Measurements from ENCODE around the gene GPR107. TPM values are rescaled to one million over a fixed set of nuclear protein-coding genes. Genes with fewer than 3 reads are reported as not detected.

GPR107 gene
- total RNA-seq, 1 experiment from 2014 or later, result 33.2 TPM

GRCh38 chr9:130165579-130165978, 111.9 kb downstream of the GPR107 start:
- Mint-ChIP-seq H3K4me3 (no peak overlapping the region), H3K27me3 (ENCODE audit: low read depth) (peaks cover under 1% of the 10 kb centered on the region; the same call in 1 of the 2 replicates), H3K4me1 (0 out of 2 replicates have a peak, but pooled peaks cover 4% of the 10 kb centered on the region), H3K27ac (no peak overlapping the region), H3K36me3 (no peaks in the 10 kb centered on the region), H3K9me3 (no peaks in the 10 kb centered on the region)
- TF ChIP-seq RELA (CRISPR knock-in tag; IDR thresholded peaks at IDR 0.05; ENCODE audit: borderline replicate concordance) (no peak), JAZF1 (CRISPR knock-in tag; IDR thresholded peaks at IDR 0.05) (no peak), ZNF121 (CRISPR knock-in tag; IDR thresholded peaks at IDR 0.05) (peak; percentile 62; the same call in 1 of the 2 replicates), RORB (CRISPR knock-in tag; IDR thresholded peaks at IDR 0.05) (no peak)
- TF ChIP-seq, protein P1, sequence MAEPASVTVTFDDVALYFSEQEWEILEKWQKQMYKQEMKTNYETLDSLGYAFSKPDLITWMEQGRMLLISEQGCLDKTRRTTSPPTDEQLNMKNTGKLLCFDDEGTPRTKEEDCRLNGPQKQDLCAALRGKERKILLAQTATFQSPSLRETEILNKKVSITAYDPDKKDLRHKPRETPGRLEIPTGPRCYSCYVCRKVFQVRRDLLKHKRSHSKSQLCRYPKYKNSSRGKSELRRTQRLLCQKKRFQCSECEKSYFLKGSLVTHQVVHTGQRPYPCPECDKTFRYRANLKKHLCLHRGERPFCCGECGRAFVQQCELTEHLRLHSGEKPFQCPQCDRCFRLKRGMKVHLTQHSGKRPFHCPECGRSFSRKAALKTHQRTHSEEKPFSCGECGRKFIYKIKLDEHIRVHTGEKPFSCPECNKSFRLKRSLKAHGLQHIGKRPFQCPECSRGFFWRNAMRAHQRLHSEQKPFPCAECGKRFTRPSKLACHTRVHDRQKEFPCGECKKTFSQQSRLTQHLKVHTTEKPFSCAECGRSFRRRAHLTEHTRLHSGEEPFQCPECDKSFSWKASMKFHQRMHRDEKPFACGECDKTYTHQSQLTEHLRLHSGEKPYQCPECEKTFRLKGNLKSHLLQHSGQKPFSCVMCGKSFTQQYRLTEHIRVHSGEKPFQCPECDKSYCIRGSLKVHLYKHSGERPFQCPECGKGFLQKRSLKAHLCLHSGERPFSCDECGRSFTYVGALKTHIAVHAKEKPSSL (CRISPR knock-in tag; conservative IDR thresholded peaks at IDR 0.05), result no peak
- TF ChIP-seq, protein P2, sequence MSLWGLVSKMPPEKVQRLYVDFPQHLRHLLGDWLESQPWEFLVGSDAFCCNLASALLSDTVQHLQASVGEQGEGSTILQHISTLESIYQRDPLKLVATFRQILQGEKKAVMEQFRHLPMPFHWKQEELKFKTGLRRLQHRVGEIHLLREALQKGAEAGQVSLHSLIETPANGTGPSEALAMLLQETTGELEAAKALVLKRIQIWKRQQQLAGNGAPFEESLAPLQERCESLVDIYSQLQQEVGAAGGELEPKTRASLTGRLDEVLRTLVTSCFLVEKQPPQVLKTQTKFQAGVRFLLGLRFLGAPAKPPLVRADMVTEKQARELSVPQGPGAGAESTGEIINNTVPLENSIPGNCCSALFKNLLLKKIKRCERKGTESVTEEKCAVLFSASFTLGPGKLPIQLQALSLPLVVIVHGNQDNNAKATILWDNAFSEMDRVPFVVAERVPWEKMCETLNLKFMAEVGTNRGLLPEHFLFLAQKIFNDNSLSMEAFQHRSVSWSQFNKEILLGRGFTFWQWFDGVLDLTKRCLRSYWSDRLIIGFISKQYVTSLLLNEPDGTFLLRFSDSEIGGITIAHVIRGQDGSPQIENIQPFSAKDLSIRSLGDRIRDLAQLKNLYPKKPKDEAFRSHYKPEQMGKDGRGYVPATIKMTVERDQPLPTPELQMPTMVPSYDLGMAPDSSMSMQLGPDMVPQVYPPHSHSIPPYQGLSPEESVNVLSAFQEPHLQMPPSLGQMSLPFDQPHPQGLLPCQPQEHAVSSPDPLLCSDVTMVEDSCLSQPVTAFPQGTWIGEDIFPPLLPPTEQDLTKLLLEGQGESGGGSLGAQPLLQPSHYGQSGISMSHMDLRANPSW (CRISPR knock-in tag; conservative IDR thresholded peaks at IDR 0.05; ENCODE audit: low read depth), result no peak
- ATAC-seq, result no peak
- POLR2A ChIA-PET, result no interaction called here
- no peak for DNase-seq (ENCODE audit: low spot score)
- CTCF ChIA-PET, result no interaction called here

DNA sequence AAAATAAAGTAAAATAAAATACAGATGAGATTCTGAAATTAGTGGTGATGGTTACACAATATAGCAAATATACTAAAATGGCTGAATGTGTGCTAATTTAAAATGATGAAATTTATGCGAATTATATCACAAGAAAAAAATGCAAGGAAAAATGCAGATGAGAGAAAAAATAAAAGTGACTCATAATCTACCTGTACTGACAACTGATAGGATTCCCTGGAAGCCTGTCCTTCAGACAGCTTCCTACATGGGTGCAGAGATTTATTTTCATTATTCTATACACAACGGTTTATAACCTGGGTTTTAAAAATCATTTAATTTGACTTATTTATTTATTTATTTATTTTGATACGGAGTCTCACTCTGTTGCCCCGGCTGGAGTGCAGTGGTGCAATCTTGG, 112.7 kb downstream of the GPR107 start:
- no peak overlapping the region for H3K4me3 Mint-ChIP-seq
- ChIA-PET POLR2A (no interaction called here), CTCF (no interaction called here)
- no peaks in the 10 kb centered on the region for H3K9me3 Mint-ChIP-seq
- TF ChIP-seq ZNF396 (CRISPR knock-in tag; IDR thresholded peaks at IDR 0.05; ENCODE audit: borderline replicate concordance), result no peak
- TF ChIP-seq OVOL2 (CRISPR knock-in tag; IDR thresholded peaks at IDR 0.05; ENCODE audit: borderline replicate concordance), result no peak
- ATAC-seq (no peak), DNase-seq (ENCODE audit: low spot score) (no peak)
- H3K4me1 Mint-ChIP-seq, result peaks cover 7% of the 10 kb centered on the region
- no peaks in the 10 kb centered on the region for H3K36me3 Mint-ChIP-seq
- peaks cover 8% of the 10 kb centered on the region for H3K27me3 Mint-ChIP-seq (ENCODE audit: low read depth)
- no peak overlapping the region for H3K27ac Mint-ChIP-seq

DNA sequence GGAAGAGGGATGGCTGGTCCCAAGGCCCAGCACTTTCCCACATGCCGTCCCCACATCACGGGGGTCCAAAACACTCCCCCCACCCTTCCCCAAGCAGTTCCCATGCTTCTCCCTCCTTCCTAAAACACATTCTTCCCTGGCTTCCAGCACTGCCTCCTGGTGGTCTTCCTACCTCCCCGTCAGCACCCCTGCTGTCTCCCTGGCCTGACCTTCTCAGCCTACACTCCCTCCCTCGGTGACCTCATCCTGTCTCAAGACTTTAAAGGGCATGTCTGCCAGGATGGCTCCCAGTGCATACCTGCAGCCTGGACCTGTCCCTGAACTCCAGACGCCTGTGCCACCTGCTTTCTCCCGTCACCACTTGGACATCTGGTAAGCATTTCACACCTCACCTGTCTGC, 114.2 kb downstream of the GPR107 start:
- peaks cover 7% of the 10 kb centered on the region for H3K4me1 Mint-ChIP-seq
- no peaks in the 10 kb centered on the region for H3K9me3 Mint-ChIP-seq
- peaks cover 9% of the 10 kb centered on the region for H3K27me3 Mint-ChIP-seq (ENCODE audit: low read depth)
- H3K36me3 Mint-ChIP-seq, result no peaks in the 10 kb centered on the region
- DNase-seq (ENCODE audit: low spot score), result no peak
- ATAC-seq, result peak; percentile 29
- ChIA-PET POLR2A (no interaction called here), CTCF (interaction anchor here (1.0 to 1.1 kb wide), 2 partner anchors 43 to 72 kb away, joined by 3 read pairs; no protein-coding TSS in a partner anchor)
- H3K4me3 Mint-ChIP-seq, result no peak overlapping the region
- H3K27ac Mint-ChIP-seq, result no peak overlapping the region
- TF ChIP-seq MXD4 (CRISPR knock-in tag; IDR thresholded peaks at IDR 0.05; ENCODE audit: borderline replicate concordance), result no peak
- peak; percentile 56; the same call in 1 of the 2 replicates for TF ChIP-seq ZNF423 (CRISPR knock-in tag; IDR thresholded peaks at IDR 0.05)

- H3K36me3 Mint-ChIP-seq, result no peaks in the 10 kb centered on the region
- peak overlapping the region; percentile 66 for H3K4me3 Mint-ChIP-seq
- peak; percentile 31 for ATAC-seq
- TF ChIP-seq ETV6 (CRISPR knock-in tag; IDR thresholded peaks at IDR 0.05) (0 out of 2 replicates have a peak, but pooled peaks have one; percentile 64), OVOL2 (CRISPR knock-in tag; IDR thresholded peaks at IDR 0.05; ENCODE audit: borderline replicate concordance) (no peak), NFYB (CRISPR knock-in tag; conservative IDR thresholded peaks at IDR 0.05; ENCODE audit: low read depth) (no peak)
- TF ChIP-seq, protein P3, sequence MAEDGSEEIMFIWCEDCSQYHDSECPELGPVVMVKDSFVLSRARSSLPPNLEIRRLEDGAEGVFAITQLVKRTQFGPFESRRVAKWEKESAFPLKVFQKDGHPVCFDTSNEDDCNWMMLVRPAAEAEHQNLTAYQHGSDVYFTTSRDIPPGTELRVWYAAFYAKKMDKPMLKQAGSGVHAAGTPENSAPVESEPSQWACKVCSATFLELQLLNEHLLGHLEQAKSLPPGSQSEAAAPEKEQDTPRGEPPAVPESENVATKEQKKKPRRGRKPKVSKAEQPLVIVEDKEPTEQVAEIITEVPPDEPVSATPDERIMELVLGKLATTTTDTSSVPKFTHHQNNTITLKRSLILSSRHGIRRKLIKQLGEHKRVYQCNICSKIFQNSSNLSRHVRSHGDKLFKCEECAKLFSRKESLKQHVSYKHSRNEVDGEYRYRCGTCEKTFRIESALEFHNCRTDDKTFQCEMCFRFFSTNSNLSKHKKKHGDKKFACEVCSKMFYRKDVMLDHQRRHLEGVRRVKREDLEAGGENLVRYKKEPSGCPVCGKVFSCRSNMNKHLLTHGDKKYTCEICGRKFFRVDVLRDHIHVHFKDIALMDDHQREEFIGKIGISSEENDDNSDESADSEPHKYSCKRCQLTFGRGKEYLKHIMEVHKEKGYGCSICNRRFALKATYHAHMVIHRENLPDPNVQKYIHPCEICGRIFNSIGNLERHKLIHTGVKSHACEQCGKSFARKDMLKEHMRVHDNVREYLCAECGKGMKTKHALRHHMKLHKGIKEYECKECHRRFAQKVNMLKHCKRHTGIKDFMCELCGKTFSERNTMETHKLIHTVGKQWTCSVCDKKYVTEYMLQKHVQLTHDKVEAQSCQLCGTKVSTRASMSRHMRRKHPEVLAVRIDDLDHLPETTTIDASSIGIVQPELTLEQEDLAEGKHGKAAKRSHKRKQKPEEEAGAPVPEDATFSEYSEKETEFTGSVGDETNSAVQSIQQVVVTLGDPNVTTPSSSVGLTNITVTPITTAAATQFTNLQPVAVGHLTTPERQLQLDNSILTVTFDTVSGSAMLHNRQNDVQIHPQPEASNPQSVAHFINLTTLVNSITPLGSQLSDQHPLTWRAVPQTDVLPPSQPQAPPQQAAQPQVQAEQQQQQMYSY (CRISPR knock-in tag; IDR thresholded peaks at IDR 0.05), result 0 out of 2 replicates have a peak, but pooled peaks have one; percentile 13
- H3K4me1 Mint-ChIP-seq, result peaks cover 19% of the 10 kb centered on the region
- POLR2A ChIA-PET, result interaction anchor here (0.7 kb wide), 1 partner anchor 158 kb away, joined by 3 read pairs; no protein-coding TSS in a partner anchor
- H3K9me3 Mint-ChIP-seq, result no peaks in the 10 kb centered on the region
- DNase-seq (ENCODE audit: low spot score), result peak; percentile 50
- peaks cover 9% of the 10 kb centered on the region for H3K27me3 Mint-ChIP-seq (ENCODE audit: low read depth)
- CTCF ChIA-PET, result interaction anchor here (1.0 to 2.9 kb wide), 2 partner anchors 71 to 144 kb away, joined by 3 to 8 read pairs; no protein-coding TSS in a partner anchor
- no peak overlapping the region for H3K27ac Mint-ChIP-seq
These were observed 117.8 kb downstream of the GPR107 start for GRCh38 chr9:130171226-130172148.

Data from WTC11 (cell line).